Heart left ventricle (tissue), 16 donors: ENCODE data around the gene UTS2. TPM values are rescaled to one million over a fixed set of nuclear protein-coding genes. Genes with fewer than 3 reads are reported as not detected.

ENCODE experiments used
- ATAC-seq, 4 donors: fragments of 200-7000 bp; cut with Tn5 transposase; one replicate each; pipeline ENCODE4 v1.9.1; 2020 to 2022; ENCODE audit warnings: moderate library complexity in 4 of 4, mild to moderate bottlenecking in 3 of 4, moderate number of reproducible peaks in 1 of 4
- DNase-seq, 5 donors: peaks; one replicate each; pipeline ENCODE4 v3.0.0-alpha.2; 2020
- H3K27ac ChIP-seq, 12 donors: fragments of 200-600 bp; sonication (generic) in 4 of 12; one replicate each; pipeline versions ENCODE4 v1.5.0 to v1.8.0; 2016 to 2022; ENCODE audit warnings: mild to moderate bottlenecking in 2 of 12
- H3K27me3 ChIP-seq, 9 donors: fragments of 200-600 bp; sonication (generic) in 2 of 9; one replicate each; pipeline versions ENCODE4 v1.5.1 to v1.8.0; 2016 to 2022; ENCODE audit warnings: mild to moderate bottlenecking in 3 of 9
- H3K36me3 ChIP-seq, 9 donors: fragments of 200-600 bp; sonication (generic) in 2 of 9; one replicate each; pipeline versions ENCODE4 v1.5.0 to v1.8.0; 2018 to 2022; ENCODE audit warnings: mild to moderate bottlenecking in 2 of 9
- H3K4me1 ChIP-seq, 12 donors: fragments of 200-600 bp; sonication (generic) in 4 of 12; one replicate each; pipeline versions ENCODE4 v1.5.0 to v1.8.0; 2016 to 2022; ENCODE audit warnings: mild to moderate bottlenecking in 3 of 12
- H3K4me3 ChIP-seq, 12 donors: fragments of 200-600 bp; sonication (generic) in 4 of 12; one replicate each; pipeline versions ENCODE4 v1.5.0 to v1.8.0; 2017 to 2022; ENCODE audit warnings: mild to moderate bottlenecking in 9 of 12, moderate library complexity in 4 of 12
- H3K9me3 ChIP-seq, 12 donors: fragments of 200-600 bp; sonication (generic) in 4 of 12; one replicate each; pipeline versions ENCODE4 v1.5.0 to v1.8.0; 2016 to 2022; ENCODE audit warnings: mild to moderate bottlenecking in 1 of 12
- CTCF ChIP-seq, 12 donors: fragments of 200-600 bp; sonication (generic) in 4 of 12; IDR thresholded peaks; one replicate each; pipeline versions ENCODE4 v1.5.0 to v1.8.0; 2018 to 2022; ENCODE audit warnings: antibody characterized with exemption in 12 of 12, mild to moderate bottlenecking in 5 of 12
- POLR2A ChIP-seq, 2 donors: fragments of 450-650 bp; IDR thresholded peaks; one replicate each; pipeline ENCODE4 v1.6.1; 2017; ENCODE audit warnings: antibody characterized with exemption in 2 of 2, mild to moderate bottlenecking in 2 of 2, moderate library complexity in 2 of 2
- WGBS, 4 donors: extraction: QIAGEN DNeasy Blood & Tissue Kit in 2 of 4; methylation state at CpG; one replicate each; pipeline versions ENCODE4 v1.1.5 to v1.1.7; 2013 to 2018; 5-methylcytosine and 5-hydroxymethylcytosine counted together
- intact Hi-C, 10 donors: fragments of 100-400 bp; cut with DNase I; formaldehyde crosslinking; loops; one replicate each; pipeline versions ENCODE4 v1.11.1 to v1.14.2; 2022
- polyA plus RNA-seq, 2 donors: library from polyadenylated mRNA; stranded (reverse); fragments of 200-250 nt; gene quantifications; one replicate each; pipeline ENCODE4 v1.2.3, GENCODE V29; 2013
- total RNA-seq, 9 donors: library from RNA; depleted of rRNA in 2 of 9; stranded (reverse); fragments of >200 nt in 2 of 9; fragmentation: NEBNext Ultra II Directional in 3 of 9; extraction: Animal tissue kit (Norgen Biotek cat#: 25700) in 3 of 9; gene quantifications; one replicate each; pipeline versions ENCODE4 v1.1.0 to v1.2.4, GENCODE V29; 2016 to 2023
- donor health status: ischemic (EF 13 %, LVEDD 7.1; RV severe dilation, severe dysfunction).
- donor health status: healthy with polysubstance abuse.
- donor health status: DM: no; HTN: yes; CAD: no.
- donor health status: DM: no; HTN: no; CAD: no.
- donor health status: ischemic (EF 25% LVEDD 6.9; RV normal size, moderate dysfunction).
- donor health status: ischemic (EF 25% LVEDD 5.7; RV mildly dilated, moderate dysfunction).
- donor health status: healthy.
- donor health status: DM: yes; HTN: yes; CAD: no.
- donor health status: ischemic (EF 35%, LVEDD 5.7; RV mildly dilated, moderate dysfunction).
- donor health status: nonischemic (EF 11% LVEDD 7.7; RV severe dilation, severe dysfunction).
- donor health status: DM: yes; HTN: yes; CAD: no.
- donor health status: PGD.
- donor health status: ischemic (EF 29% LVEDD 5.4; RV normal size, mild dysfunction).
- donor health status: nonischemic (EF 23%, LVEDD 6.1; RV moderate dilation, normal function).

Gene UTS2
- total and polyA plus RNA-seq, 11 donors: 0.54 TPM; not detected in 10

- H3K27me3 ChIP-seq: no peaks in the 10 kb centered on the region
- H3K27ac ChIP-seq: no peak overlapping the region
- DNase-seq: no peak
- H3K36me3 ChIP-seq: peaks cover under 1 to 98% (median 51%) of the 10 kb centered on the region in 9 donors
- H3K4me3 ChIP-seq: no peak overlapping the region
- 46 to 61% (median 51%) methylated on average over 3 of the region's 3 CpGs for WGBS, 4 donors
- TF ChIP-seq CTCF (IDR thresholded peaks at IDR 0.05) (no peak), POLR2A (IDR thresholded peaks at IDR 0.05) (no peak)
- peaks cover 0 to 11% (median 1%) of the 10 kb centered on the region in 12 donors for H3K4me1 ChIP-seq
- intact Hi-C loops: loop anchor here in 1 of 10 donors (5.0 kb wide), 1 partner anchor 39 kb away; no protein-coding TSS in a partner anchor
- peak in 1 of 4 donors; percentile 13 for ATAC-seq
- H3K9me3 ChIP-seq: no peaks in the 10 kb centered on the region
Measured at GRCh38 chr1:7831458-7831857, 21.4 kb downstream of the UTS2 start.

GRCh38 chr1:7827126-7827955, 25.5 kb downstream of the UTS2 start:
- Histone ChIP-seq H3K36me3 (peaks cover 0 to 100% (median 79%) of the 10 kb centered on the region in 9 donors), H3K27ac (no peak overlapping the region), H3K4me3 (peak overlapping the region in 9 of 12 donors; percentile 18 to 51 (median 29)), H3K9me3 (no peaks in the 10 kb centered on the region), H3K27me3 (no peaks in the 10 kb centered on the region), H3K4me1 (peaks cover 0 to 11% (median 1%) of the 10 kb centered on the region in 12 donors)
- TF ChIP-seq CTCF (IDR thresholded peaks at IDR 0.05): no peak
- TF ChIP-seq POLR2A (IDR thresholded peaks at IDR 0.05): no peak
- DNase-seq (peak in 3 of 5 donors; percentile 22 to 57 (median 28)), ATAC-seq (peak in 1 of 4 donors; percentile 22)
- WGBS, 4 donors: 76 to 87% (median 80%) methylated on average over 39 of the region's 39 CpGs
- intact Hi-C loops: no loop called here

GRCh38 chr1:7826363-7826762, 26.5 kb downstream of the UTS2 start:
- H3K27me3 ChIP-seq: no peaks in the 10 kb centered on the region
- intact Hi-C loops: no loop called here
- no peak for DNase-seq
- no peak for ATAC-seq
- no peaks in the 10 kb centered on the region for H3K9me3 ChIP-seq
- TF ChIP-seq POLR2A (IDR thresholded peaks at IDR 0.05) (no peak), CTCF (IDR thresholded peaks at IDR 0.05) (no peak)
- H3K27ac ChIP-seq: no peak overlapping the region
- H3K36me3 ChIP-seq: peaks cover 0 to 100% (median 89%) of the 10 kb centered on the region in 9 donors
- H3K4me3 ChIP-seq: peak overlapping the region in 2 of 12 donors; percentile 23 to 49
- WGBS, 4 donors: 70 to 83% (median 77%) methylated on average over 7 of the region's 7 CpGs
- H3K4me1 ChIP-seq: peaks cover 0 to 2% (median 0%) of the 10 kb centered on the region in 12 donors

GRCh38 chr1:7824701-7825100, 28.2 kb downstream of the UTS2 start:
- no peak for ATAC-seq
- Histone ChIP-seq H3K27ac (no peak overlapping the region), H3K4me3 (no peak overlapping the region), H3K36me3 (peaks cover 0 to 100% (median 93%) of the 10 kb centered on the region in 9 donors), H3K27me3 (no peaks in the 10 kb centered on the region), H3K9me3 (no peaks in the 10 kb centered on the region), H3K4me1 (no peaks in the 10 kb centered on the region)
- WGBS, 4 donors: 92 to 96% (median 95%) methylated on average over 8 of the region's 8 CpGs
- no peak for TF ChIP-seq CTCF (IDR thresholded peaks at IDR 0.05)
- TF ChIP-seq POLR2A (IDR thresholded peaks at IDR 0.05): no peak
- no peak for DNase-seq
- intact Hi-C loops: no loop called here
